H1 (cell line): Measurements from ENCODE around the gene EMX1. TPM values are rescaled to one million over a fixed set of nuclear protein-coding genes. Genes with fewer than 3 reads are reported as not detected.

Source experiments
- CTCF ChIA-PET: fragments of 300-600 bp; sonication (Branson Sonifier 250); formaldehyde crosslinking; loops from one replicate; lab custom pipeline; 2021; ENCODE audit not compliant: partially characterized antibody; lab: Charles Lee
- POLR2A ChIA-PET: fragments of 300-600 bp; sonication (Branson Sonifier 250); formaldehyde crosslinking; loops from one replicate; lab custom pipeline; 2021; ENCODE audit warnings: inconsistent platforms; ENCODE audit not compliant: partially characterized antibody; lab: Charles Lee
- DNase-seq, 2 experiments: peaks; one replicate each; pipeline versions ENCODE4 v3.0.0 to v3.0.0-alpha.2; 2010 to 2022; ENCODE audit warnings: low spot score in 2 of 2, low read depth in 1 of 2, mixed read lengths in 1 of 2
- FAIRE-seq: peaks from 2 replicates; lab custom pipeline; 2011; peaks lifted over from hg19 to GRCh38; lab: Jason Lieb, UNC
- H2AFZ ChIP-seq: 2 replicates; pipeline ENCODE4 v1.8.1; 2012; ENCODE audit warnings: low read length, inconsistent platforms
- H2AK5ac ChIP-seq: 2 replicates; pipeline ENCODE4 v1.6.1; 2013; ENCODE audit warnings: low read depth, low read length
- H2BK120ac ChIP-seq: replicated peaks from 2 replicates; pipeline ENCODE3; 2013; ENCODE audit warnings: low read depth, low read length, inconsistent platforms
- H2BK12ac ChIP-seq: 2 replicates; pipeline ENCODE4 v1.6.1; 2013; ENCODE audit warnings: low read depth, low read length
- H2BK15ac ChIP-seq: 2 replicates; pipeline ENCODE4 v1.6.1; 2013; ENCODE audit warnings: low read length
- H2BK20ac ChIP-seq: 2 replicates; pipeline ENCODE4 v1.6.1; 2013; ENCODE audit warnings: low read length
- H2BK5ac ChIP-seq: 2 replicates; pipeline ENCODE4 v1.6.1; 2013; ENCODE audit warnings: low read depth, low read length
- H3K14ac ChIP-seq: 2 replicates; pipeline ENCODE4 v1.6.1; 2013; ENCODE audit warnings: inconsistent platforms; ENCODE audit not compliant: insufficient read length
- H3K18ac ChIP-seq: 2 replicates; pipeline ENCODE4 v1.6.1; 2013; ENCODE audit warnings: low read length; ENCODE audit errors: extremely low read depth
- H3K23ac ChIP-seq: 2 replicates; pipeline ENCODE4 v1.6.1; 2013; ENCODE audit warnings: inconsistent platforms; ENCODE audit not compliant: insufficient read length
- H3K23me2 ChIP-seq: 2 replicates; pipeline ENCODE4 v1.6.1; 2013; ENCODE audit warnings: low read depth, low read length
- H3K27ac ChIP-seq: 2 replicates; pipeline ENCODE4 v1.6.1; 2011; ENCODE audit warnings: low read depth, low read length, inconsistent platforms
- H3K27me3 ChIP-seq, 4 experiments: replicated peaks in 1 of 4; 1 replicate in 1 of 4; 2 replicates in 3 of 4; pipeline versions ENCODE4 v1.6.1 to v1.8.1; 2011 to 2013; ENCODE audit warnings: low read length in 3 of 4, mild to moderate bottlenecking in 3 of 4, inconsistent platforms in 2 of 4, mixed read lengths in 2 of 4, moderate library complexity in 1 of 4; ENCODE audit not compliant: control insufficient read depth in 3 of 4, insufficient read depth in 3 of 4; ENCODE audit errors: extremely low read depth in 1 of 4
- H3K36me3 ChIP-seq, 4 experiments: 2 replicates each; pipeline versions ENCODE4 v1.6.1 to v1.8.1; 2011 to 2013; ENCODE audit warnings: mild to moderate bottlenecking in 4 of 4, low read length in 3 of 4, moderate library complexity in 2 of 4, control low read depth in 1 of 4, inconsistent platforms in 1 of 4; ENCODE audit not compliant: insufficient read depth in 4 of 4, control insufficient read depth in 2 of 4
- H3K4ac ChIP-seq: replicated peaks from 2 replicates; pipeline ENCODE3; 2013; ENCODE audit warnings: low read length, low read depth, mixed read lengths, inconsistent platforms; ENCODE audit not compliant: insufficient read length
- H3K4me1 ChIP-seq, 4 experiments: replicated peaks in 1 of 4; 1 replicate in 1 of 4; 2 replicates in 3 of 4; pipeline versions ENCODE4 v1.6.1 to v1.8.1; 2011 to 2013; ENCODE audit warnings: low read length in 3 of 4, inconsistent platforms in 2 of 4, mixed read lengths in 1 of 4; ENCODE audit not compliant: insufficient read depth in 4 of 4, control insufficient read depth in 3 of 4
- H3K4me2 ChIP-seq, 2 experiments: 2 replicates each; pipeline versions ENCODE4 v1.6.1 to v1.8.1; 2011 to 2013; ENCODE audit warnings: low read depth in 2 of 2, low read length in 2 of 2, control low read depth in 1 of 2, inconsistent platforms in 1 of 2, mild to moderate bottlenecking in 1 of 2; ENCODE audit not compliant: insufficient read depth in 1 of 2
- H3K4me3 ChIP-seq, 4 experiments: fragments of 200-600, 300-600 bp in 1 of 4; sonication (generic), shearing (Covaris generic), sonication (Bioruptor Twin) in 1 of 4; 2 replicates each; pipeline versions ENCODE4 v1.5.1 to v1.8.1; 2011 to 2016; ENCODE audit warnings: low read length in 4 of 4, low read depth in 3 of 4, control low read depth in 2 of 4, inconsistent platforms in 2 of 4, mild to moderate bottlenecking in 2 of 4, mixed read lengths in 1 of 4, moderate library complexity in 1 of 4; ENCODE audit not compliant: insufficient read depth in 2 of 4; ENCODE audit errors: extremely low read depth in 1 of 4
- H3K56ac ChIP-seq: replicated peaks from 2 replicates; pipeline ENCODE3; 2013; ENCODE audit warnings: low read depth, mild to moderate bottlenecking, mixed read lengths, low read length, inconsistent platforms; ENCODE audit not compliant: insufficient read length
- H3K79me1 ChIP-seq: 2 replicates; pipeline ENCODE4 v1.6.1; 2013; ENCODE audit warnings: low read depth, low read length, control low read depth
- H3K79me2 ChIP-seq, 2 experiments: 2 replicates each; pipeline versions ENCODE4 v1.6.1 to v1.8.1; 2012 to 2013; ENCODE audit warnings: low read length in 2 of 2, mild to moderate bottlenecking in 2 of 2, inconsistent platforms in 1 of 2; ENCODE audit not compliant: insufficient read depth in 2 of 2, control insufficient read depth in 1 of 2
- H3K9ac ChIP-seq, 4 experiments: replicated peaks in 1 of 4; 1 replicate in 1 of 4; 2 replicates in 3 of 4; pipeline versions ENCODE4 v1.6.1 to v1.8.1; 2011 to 2013; ENCODE audit warnings: low read depth in 3 of 4, low read length in 3 of 4, control low read depth in 2 of 4, mild to moderate bottlenecking in 2 of 4, moderate library complexity in 2 of 4, inconsistent platforms in 1 of 4; ENCODE audit errors: extremely low read depth in 1 of 4
- H3K9me3 ChIP-seq, 2 experiments: 2 replicates each; pipeline versions ENCODE4 v1.6.1 to v1.8.1; 2012 to 2013; ENCODE audit warnings: mild to moderate bottlenecking in 2 of 2, moderate library complexity in 2 of 2, control low read depth in 1 of 2, inconsistent platforms in 1 of 2, low read depth in 1 of 2, low read length in 1 of 2, mixed read lengths in 1 of 2; ENCODE audit not compliant: insufficient read depth in 2 of 2
- H4K20me1 ChIP-seq, 2 experiments: replicated peaks in 1 of 2; 2 replicates each; pipeline versions ENCODE3 to v1.8.1; 2011 to 2013; ENCODE audit warnings: inconsistent platforms in 2 of 2, low read length in 2 of 2, mild to moderate bottlenecking in 1 of 2; ENCODE audit not compliant: insufficient read depth in 2 of 2, control insufficient read depth in 1 of 2
- H4K5ac ChIP-seq: 2 replicates; pipeline ENCODE4 v1.6.1; 2013; ENCODE audit warnings: low read length, low read depth, mixed read lengths, inconsistent platforms; ENCODE audit not compliant: insufficient read length
- H4K8ac ChIP-seq: 2 replicates; pipeline ENCODE4 v1.8.0; 2013; ENCODE audit warnings: mild to moderate bottlenecking, moderate library complexity, low read length, inconsistent platforms; ENCODE audit not compliant: insufficient read depth; ENCODE audit errors: extremely low read depth
- H4K91ac ChIP-seq: replicated peaks from 2 replicates; pipeline ENCODE3; 2013; ENCODE audit warnings: low read length, mixed read lengths, inconsistent platforms; ENCODE audit not compliant: insufficient read length
- CEBPB ChIP-seq: IDR thresholded peaks from 2 replicates; pipeline ENCODE4 v1.6.1; 2012; ENCODE audit warnings: low read depth, low read length
- KDM4A ChIP-seq: IDR thresholded peaks from one replicate; pipeline ENCODE4 v1.7.1; 2012; ENCODE audit warnings: low read depth, mild to moderate bottlenecking, moderate library complexity, low read length, inconsistent platforms; ENCODE audit not compliant: severe bottlenecking
- NANOG ChIP-seq: IDR thresholded peaks from 2 replicates; pipeline ENCODE4 v1.6.1; 2011; ENCODE audit warnings: low read length, low read depth, mild to moderate bottlenecking, inconsistent platforms; ENCODE audit not compliant: insufficient read depth, poor library complexity, severe bottlenecking
- POLR2A ChIP-seq, 2 experiments: IDR thresholded peaks; 1 replicate in 1 of 2; 2 replicates in 1 of 2; pipeline ENCODE4 v1.6.1; 2011; ENCODE audit warnings: low read depth in 2 of 2, low read length in 2 of 2, mild to moderate bottlenecking in 2 of 2; ENCODE audit errors: control extremely low read depth in 1 of 2
- POU5F1 ChIP-seq: IDR thresholded peaks from 2 replicates; pipeline ENCODE4 v1.6.1; 2011; ENCODE audit warnings: low read depth, mild to moderate bottlenecking, low read length, moderate library complexity
- SUZ12 ChIP-seq: fragments of 200-600 bp; sonication (generic); IDR thresholded peaks from 2 replicates; pipeline ENCODE4 v1.6.1; 2012; ENCODE audit warnings: mild to moderate bottlenecking, inconsistent platforms, low read length, moderate library complexity, mixed read lengths
- TBP ChIP-seq: IDR thresholded peaks from 2 replicates; pipeline ENCODE4 v1.6.1; 2011; ENCODE audit warnings: low read depth, low read length, improper control_type of control experiment
- TEAD4 ChIP-seq: IDR thresholded peaks from 2 replicates; pipeline ENCODE4 v1.6.1; 2012; ENCODE audit warnings: low read depth, low read length, inconsistent platforms, mixed read lengths
- whole genome bisulfite sequencing, 2 experiments: shearing (Covaris generic) in 1 of 2; methylation state at CpG; one replicate each; pipeline versions ENCODE4 v1.1.6 to v1.1.7; 2013 to 2015; ENCODE audit warnings: low lambda C conversion rate in 2 of 2, mixed read lengths in 2 of 2, inconsistent platforms in 1 of 2, low coverage in 1 of 2, missing lambda C conversion rate in 1 of 2; ENCODE audit not compliant: insufficient replicate concordance in 2 of 2, insufficient coverage in 1 of 2, insufficient read length in 1 of 2; ENCODE audit errors: extremely low coverage in 1 of 2, missing lambda C conversion rate in 1 of 2; 5-methylcytosine and 5-hydroxymethylcytosine counted together
- polyA plus RNA-seq, 7 experiments: library from polyadenylated mRNA; depleted of rRNA in 3 of 7; stranded (reverse) in 5 of 7; unstranded in 2 of 7; fragments of >200 nt in 5 of 7; fragments of 200-250 nt in 2 of 7; gene quantifications; 1 replicate in 5 of 7; 2 replicates in 1 of 7; 4 replicates in 1 of 7; pipeline versions ENCODE4 v1.2.1 to v1.2.3, GENCODE V29; 2011 to 2013; ENCODE audit warnings: missing spikeins in 2 of 7, mixed read lengths in 2 of 7
- total RNA-seq: library from RNA; stranded (reverse); fragmentation: NEBNext Ultra II Directional; extraction: Animal tissue kit (Norgen Biotek cat#: 25700); gene quantifications from 2 replicates; pipeline ENCODE4 v1.2.1, GENCODE V29; 2021
- TF ChIP-seq, protein P1 (sequence below): IDR thresholded peaks from 2 replicates; pipeline ENCODE4 v1.6.1; 2011; ENCODE audit warnings: low read depth, mild to moderate bottlenecking, low read length; ENCODE audit not compliant: insufficient read depth
- TF ChIP-seq, protein P2 (sequence below): IDR thresholded peaks from 2 replicates; pipeline ENCODE4 v1.6.1; 2011; ENCODE audit warnings: low read length, improper control_type of control experiment

The EMX1 gene
- total and polyA plus RNA-seq, 2 of the 8 experiments (the other 6 are each of a cell fraction or from before 2014, with no cell fraction given) = 2.4 to 4.9 TPM

DNA sequence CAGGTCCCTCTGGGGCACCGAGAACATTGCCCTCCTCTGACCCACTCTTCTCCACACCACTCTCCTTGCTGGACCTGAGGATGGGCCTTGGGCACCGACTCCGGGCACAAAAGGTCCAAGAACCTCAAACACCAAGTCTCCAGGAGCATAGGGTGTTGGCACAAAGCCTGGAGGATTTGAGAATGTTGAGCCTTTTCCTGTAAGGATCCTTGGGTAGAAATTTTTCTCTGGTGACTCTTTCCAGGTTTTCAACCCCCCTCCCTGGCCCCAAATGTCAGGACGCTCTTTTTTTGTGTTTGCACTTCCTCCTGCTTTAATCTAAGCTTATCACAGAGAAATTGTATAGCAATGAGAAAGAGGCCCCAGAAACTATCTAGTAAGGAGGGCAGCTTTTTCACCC, 20.9 kb upstream of the EMX1 start:
- no peak for FAIRE-seq
- Histone ChIP-seq H2BK15ac (no peak overlapping the region), H4K5ac (no peak overlapping the region), H3K9me3 (no peaks in the 10 kb centered on the region), H3K27ac (no peak overlapping the region), H3K23me2 (no peaks in the 10 kb centered on the region; the same call in 1 of the 2 replicates), H4K91ac (no peak overlapping the region), H3K36me3 (no peaks in the 10 kb centered on the region), H3K79me1 (no peaks in the 10 kb centered on the region), H3K27me3 (peaks cover 0 to 44% (median 35%) of the 10 kb centered on the region in 4 experiments; a peak in 6 of 7 replicates), H3K23ac (no peak overlapping the region), H3K79me2 (no peaks in the 10 kb centered on the region), H2BK5ac (no peak overlapping the region), H4K20me1 (no peaks in the 10 kb centered on the region), H2BK12ac (peak overlapping the region; percentile 77; the same call in 1 of the 2 replicates), H3K14ac (no peak overlapping the region), H3K4me3 (no peak overlapping the region), H4K8ac (no peak overlapping the region), H2AK5ac (no peak overlapping the region), H3K4me2 (no peak overlapping the region), H3K4ac (no peak overlapping the region), H3K56ac (no peak overlapping the region), H2BK120ac (no peak overlapping the region), H2BK20ac (no peak overlapping the region), H2AFZ (no peak overlapping the region), H3K18ac (no peak overlapping the region), H3K9ac (no peak overlapping the region), H3K4me1 (peaks cover 5 to 9% (median 7%) of the 10 kb centered on the region in 4 experiments)
- no peak for DNase-seq
- ChIA-PET POLR2A (interaction anchor here (1.1 kb wide), 2 partner anchors 17 to 56 kb away, joined by 3 read pairs; no protein-coding TSS in a partner anchor), CTCF (interaction anchor here (0.7 to 19.1 kb wide), 12 partner anchors 21 to 744 kb away, joined by 3 to 497 read pairs (median 72); partner anchors contain the start of gene EMX1)
- 94% methylated on average over 4 of the region's 4 CpGs; no CpG with 5 or more reads in 1 of the 2 experiments for WGBS, 2 experiments
- TF ChIP-seq TEAD4 (no peak), POLR2A (IDR thresholded peaks at IDR 0.05; ENCODE audit: control extremely low read depth in 1 of 2, low read depth in 2 of 2, low read length in 2 of 2) (no peak), NANOG (no peak), SUZ12 (no peak), KDM4A (no peak), CEBPB (no peak), POU5F1 (no peak), TBP (no peak)
- TF ChIP-seq, protein P1, sequence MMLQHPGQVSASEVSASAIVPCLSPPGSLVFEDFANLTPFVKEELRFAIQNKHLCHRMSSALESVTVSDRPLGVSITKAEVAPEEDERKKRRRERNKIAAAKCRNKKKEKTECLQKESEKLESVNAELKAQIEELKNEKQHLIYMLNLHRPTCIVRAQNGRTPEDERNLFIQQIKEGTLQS = no peak
- TF ChIP-seq, protein P2, sequence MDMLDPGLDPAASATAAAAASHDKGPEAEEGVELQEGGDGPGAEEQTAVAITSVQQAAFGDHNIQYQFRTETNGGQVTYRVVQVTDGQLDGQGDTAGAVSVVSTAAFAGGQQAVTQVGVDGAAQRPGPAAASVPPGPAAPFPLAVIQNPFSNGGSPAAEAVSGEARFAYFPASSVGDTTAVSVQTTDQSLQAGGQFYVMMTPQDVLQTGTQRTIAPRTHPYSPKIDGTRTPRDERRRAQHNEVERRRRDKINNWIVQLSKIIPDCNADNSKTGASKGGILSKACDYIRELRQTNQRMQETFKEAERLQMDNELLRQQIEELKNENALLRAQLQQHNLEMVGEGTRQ = no peak
